Measurements from ENCODE around the gene PACS1.

DNA sequence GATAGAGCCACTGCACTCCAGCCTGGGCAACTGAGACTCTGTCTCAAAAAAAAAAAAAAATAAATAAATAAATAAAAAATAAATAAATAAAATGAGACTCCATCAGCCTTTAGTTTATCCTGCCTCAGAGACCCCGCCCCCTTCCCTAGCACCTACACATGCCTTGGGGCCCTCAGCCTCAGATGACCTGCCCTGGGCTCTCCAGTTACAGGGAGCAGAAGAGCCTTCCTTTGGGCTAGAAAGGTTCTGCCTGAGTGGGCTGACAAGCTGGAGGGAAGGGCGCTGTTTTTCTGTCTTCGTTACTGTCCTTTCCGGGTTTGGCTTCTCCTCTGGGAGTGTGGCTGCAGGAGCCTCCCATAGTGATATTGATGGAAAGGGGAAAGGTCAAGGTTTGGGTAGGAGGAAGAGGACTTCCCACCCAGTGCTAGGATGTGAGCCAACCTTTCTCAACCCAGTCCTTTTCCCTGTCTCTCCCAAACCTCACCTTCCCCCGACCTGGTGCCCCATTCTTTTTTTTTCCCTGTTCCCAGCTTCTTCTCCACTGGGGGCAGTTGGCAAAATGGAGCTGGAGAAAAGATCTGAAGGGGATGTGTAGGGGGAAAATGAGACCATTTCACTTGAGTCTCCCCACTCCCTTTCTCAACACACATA is 19.4 kb upstream of the PACS1 start:
- TF ChIP-seq POLR2A (IDR thresholded peaks at IDR 0.05) = no peak
- TF ChIP-seq, protein P1, sequence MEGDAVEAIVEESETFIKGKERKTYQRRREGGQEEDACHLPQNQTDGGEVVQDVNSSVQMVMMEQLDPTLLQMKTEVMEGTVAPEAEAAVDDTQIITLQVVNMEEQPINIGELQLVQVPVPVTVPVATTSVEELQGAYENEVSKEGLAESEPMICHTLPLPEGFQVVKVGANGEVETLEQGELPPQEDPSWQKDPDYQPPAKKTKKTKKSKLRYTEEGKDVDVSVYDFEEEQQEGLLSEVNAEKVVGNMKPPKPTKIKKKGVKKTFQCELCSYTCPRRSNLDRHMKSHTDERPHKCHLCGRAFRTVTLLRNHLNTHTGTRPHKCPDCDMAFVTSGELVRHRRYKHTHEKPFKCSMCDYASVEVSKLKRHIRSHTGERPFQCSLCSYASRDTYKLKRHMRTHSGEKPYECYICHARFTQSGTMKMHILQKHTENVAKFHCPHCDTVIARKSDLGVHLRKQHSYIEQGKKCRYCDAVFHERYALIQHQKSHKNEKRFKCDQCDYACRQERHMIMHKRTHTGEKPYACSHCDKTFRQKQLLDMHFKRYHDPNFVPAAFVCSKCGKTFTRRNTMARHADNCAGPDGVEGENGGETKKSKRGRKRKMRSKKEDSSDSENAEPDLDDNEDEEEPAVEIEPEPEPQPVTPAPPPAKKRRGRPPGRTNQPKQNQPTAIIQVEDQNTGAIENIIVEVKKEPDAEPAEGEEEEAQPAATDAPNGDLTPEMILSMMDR (IDR thresholded peaks at IDR 0.05) = no peak

Measured in stomach (tissue), 4 donors.